Karpas-422 (cell line): Measurements from ENCODE around the gene PNMA8C. TPM values are rescaled to one million over a fixed set of nuclear protein-coding genes. Genes with fewer than 3 reads are reported as not detected.
"Not testable (repeated sequence)": the region's sequence is repeated elsewhere in the genome, so short reads cannot be mapped to it uniquely, and the experiment has no call there.

Source experiments
- DNase-seq: peaks from one replicate; pipeline ENCODE4 v3.0.0-alpha.2; 2015
- H2AFZ ChIP-seq: fragments of 200-600 bp; sonication (generic); 2 replicates; pipeline ENCODE4 v1.6.1; 2014; ENCODE audit warnings: antibody characterized with exemption, low read length, mixed read lengths
- H3K27ac ChIP-seq: fragments of 200-600 bp; sonication (generic); 2 replicates; pipeline ENCODE4 v1.5.1; 2014; ENCODE audit warnings: mild to moderate bottlenecking, low read length, moderate library complexity
- H3K27me3 ChIP-seq: fragments of 200-600 bp; sonication (generic); 2 replicates; pipeline ENCODE4 v1.6.1; 2014; ENCODE audit warnings: low read length, mixed read lengths
- H3K36me3 ChIP-seq: fragments of 200-600 bp; sonication (generic); 2 replicates; pipeline ENCODE4 v1.6.1; 2014; ENCODE audit warnings: low read length, mixed read lengths; ENCODE audit not compliant: insufficient read depth
- H3K4me1 ChIP-seq: fragments of 200-600 bp; sonication (generic); 2 replicates; pipeline ENCODE4 v1.6.1; 2014; ENCODE audit warnings: mild to moderate bottlenecking, low read length, mixed read lengths
- H3K4me2 ChIP-seq: fragments of 200-600 bp; sonication (generic); 2 replicates; pipeline ENCODE4 v1.6.1; 2014; ENCODE audit warnings: low read length, low read depth, mild to moderate bottlenecking; ENCODE audit not compliant: poor library complexity, severe bottlenecking
- H3K4me3 ChIP-seq: fragments of 200-600 bp; sonication (generic); 2 replicates; pipeline ENCODE4 v1.5.1; 2014; ENCODE audit warnings: mild to moderate bottlenecking, antibody characterized with exemption, low read length, mixed read lengths
- H3K79me2 ChIP-seq: fragments of 200-600 bp; sonication (generic); 2 replicates; pipeline ENCODE4 v1.6.1; 2014; ENCODE audit warnings: mild to moderate bottlenecking, low read length, mixed read lengths
- H3K9ac ChIP-seq: fragments of 200-600 bp; sonication (generic); 2 replicates; pipeline ENCODE4 v1.6.0; 2014; ENCODE audit warnings: low read length
- H3K9me2 ChIP-seq: fragments of 200-600 bp; sonication (generic), shearing (Covaris generic); replicated peaks from 2 replicates; pipeline ENCODE4 v1.6.0; 2014; ENCODE audit warnings: mild to moderate bottlenecking, low read length, moderate library complexity; ENCODE audit not compliant: insufficient read depth
- H3K9me3 ChIP-seq: fragments of 300-700, 200-600 bp; sonication (generic); 2 replicates; pipeline ENCODE4 v1.6.1; 2014; ENCODE audit warnings: low read length, mixed read lengths
- H4K20me1 ChIP-seq: fragments of 200-600 bp; sonication (generic); 2 replicates; pipeline ENCODE4 v1.6.1; 2014; ENCODE audit warnings: mild to moderate bottlenecking, antibody characterized with exemption, low read length, low read depth; ENCODE audit not compliant: insufficient read depth
- total RNA-seq: library from RNA; depleted of rRNA; stranded (reverse); fragments of >200 nt; shearing (Covaris generic); gene quantifications from 2 replicates; pipeline ENCODE4 v1.2.3, GENCODE V29; 2014; ENCODE audit warnings: low replicate concordance; rRNA removed

Gene PNMA8C
- total RNA-seq, 1 experiment from 2014 or later: not detected

- H3K9me3 ChIP-seq: no peaks in the 10 kb centered on the region
- no peak overlapping the region for H2AFZ ChIP-seq
- H3K4me3 ChIP-seq: no peak overlapping the region
- H4K20me1 ChIP-seq: no peaks in the 10 kb centered on the region
- no peaks in the 10 kb centered on the region for H3K9me2 ChIP-seq
- peaks cover 34% of the 10 kb centered on the region; the same call in 1 of the 2 replicates for H3K36me3 ChIP-seq
- no peak overlapping the region for H3K9ac ChIP-seq
- H3K4me1 ChIP-seq: no peaks in the 10 kb centered on the region
- no peak overlapping the region for H3K4me2 ChIP-seq
- peaks cover 42% of the 10 kb centered on the region for H3K79me2 ChIP-seq
- no peak for DNase-seq
- no peak overlapping the region for H3K27ac ChIP-seq
- no peaks in the 10 kb centered on the region for H3K27me3 ChIP-seq
Observed at GRCh38 chr19:46381346-46381745, 47.4 kb downstream of the PNMA8C start.

- Histone ChIP-seq H3K27ac (no peak overlapping the region), H3K27me3 (no peaks in the 10 kb centered on the region), H3K4me1 (no peaks in the 10 kb centered on the region), H4K20me1 (no peaks in the 10 kb centered on the region), H3K9me2 (no peaks in the 10 kb centered on the region), H3K4me3 (no peak overlapping the region), H3K36me3 (peaks cover 37% of the 10 kb centered on the region), H2AFZ (no peak overlapping the region), H3K4me2 (no peak overlapping the region), H3K79me2 (peaks cover 42% of the 10 kb centered on the region), H3K9ac (no peak overlapping the region), H3K9me3 (no peaks in the 10 kb centered on the region)
- DNase-seq: no peak
Observed at GRCh38 chr19:46380690-46381089, 48.0 kb downstream of the PNMA8C start.

- H3K4me1 ChIP-seq: no peaks in the 10 kb centered on the region
- H3K9ac ChIP-seq: no peak overlapping the region
- no peaks in the 10 kb centered on the region for H3K9me3 ChIP-seq
- no peak overlapping the region for H3K27ac ChIP-seq
- H3K36me3 ChIP-seq: peaks cover 30% of the 10 kb centered on the region
- DNase-seq: no peak
- peaks cover 48% of the 10 kb centered on the region for H3K79me2 ChIP-seq
- H3K4me3 ChIP-seq: no peak overlapping the region
- H3K4me2 ChIP-seq: no peak overlapping the region
- peaks cover 7% of the 10 kb centered on the region; the same call in 1 of the 2 replicates for H4K20me1 ChIP-seq
- H2AFZ ChIP-seq: no peak overlapping the region
- H3K27me3 ChIP-seq: no peaks in the 10 kb centered on the region
- H3K9me2 ChIP-seq: no peaks in the 10 kb centered on the region
Observed at GRCh38 chr19:46378268-46378667, 50.5 kb downstream of the PNMA8C start.

- Histone ChIP-seq H2AFZ (no peak overlapping the region), H3K27me3 (no peaks in the 10 kb centered on the region), H3K9me2 (no peaks in the 10 kb centered on the region), H3K4me1 (no peaks in the 10 kb centered on the region), H3K36me3 (peaks cover 30% of the 10 kb centered on the region), H3K9me3 (no peaks in the 10 kb centered on the region), H3K79me2 (peaks cover 65% of the 10 kb centered on the region), H3K4me3 (no peak overlapping the region), H3K27ac (no peak overlapping the region), H4K20me1 (peaks cover 14% of the 10 kb centered on the region; the same call in 1 of the 2 replicates), H3K4me2 (no peak overlapping the region), H3K9ac (no peak overlapping the region)
- no peak for DNase-seq
Observed at GRCh38 chr19:46376241-46377153, 52.2 kb downstream of the PNMA8C start.

- not testable (repeated sequence) for H3K27ac ChIP-seq
- H3K79me2 ChIP-seq: peaks cover 65% of the 10 kb centered on the region
- H3K36me3 ChIP-seq: peaks cover 24% of the 10 kb centered on the region
Observed at GRCh38 chr19:46375476-46376067, 53.2 kb downstream of the PNMA8C start.

More at GRCh38 chr19:46375476-46376067, 53.2 kb downstream of the PNMA8C start:
- H3K9me2 ChIP-seq, H3K9ac ChIP-seq, H2AFZ ChIP-seq, H3K4me1 ChIP-seq, H3K27me3 ChIP-seq, H3K4me3 ChIP-seq, H3K4me2 ChIP-seq, H3K9me3 ChIP-seq, DNase-seq: not testable (repeated sequence)
- peaks cover 20% of the 10 kb centered on the region for H4K20me1 ChIP-seq

Other genes starting within 250 kb of the PNMA8C start
- not detected in 2 replicates for gene IGFL1, start 199.2 kb downstream of the PNMA8C start, total RNA-seq
- gene HIF3A, start 131.9 kb downstream of the PNMA8C start, total RNA-seq: not detected in 2 replicates
- 31.1 and 57.5 TPM in 2 replicates for gene PPP5C, start 81.8 kb downstream of the PNMA8C start, total RNA-seq
- gene CCDC8, start 15.4 kb downstream of the PNMA8C start, total RNA-seq: not detected in 2 replicates
- not detected in 2 replicates for gene PNMA8A, start 42.6 kb upstream of the PNMA8C start, total RNA-seq
- not detected in 2 replicates for gene PNMA8B, start 66.9 kb upstream of the PNMA8C start, total RNA-seq
- 103 and 122 TPM in 2 replicates for gene CALM3, start 172.4 kb upstream of the PNMA8C start, total RNA-seq
- gene PTGIR, start 196.2 kb upstream of the PNMA8C start, total RNA-seq: not detected in 2 replicates
- not detected in 2 replicates for gene GNG8, start 207.3 kb upstream of the PNMA8C start, total RNA-seq
- gene DACT3, start 232.2 kb upstream of the PNMA8C start, total RNA-seq: 0.14 and 0.19 TPM in 2 replicates